ENCODE measurements around the gene TH.
"Not testable (repeated sequence)": the region's sequence is repeated elsewhere in the genome, so short reads cannot be mapped to it uniquely, and the experiment has no call there.

TH gene

GRCh38 chr11:2194877-2195755 is 23.5 kb upstream of the TH start:
- DNase-seq, result peak; percentile 56

GRCh38 chr11:2193888-2194595 is 22.4 kb upstream of the TH start:
- DNase-seq, result not testable (repeated sequence)

- DNase-seq, result no peak
Observed at GRCh38 chr11:2193099-2193887, 21.7 kb upstream of the TH start.

- DNase-seq, result no peak
Observed at GRCh38 chr11:2192435-2192834, 20.8 kb upstream of the TH start.

- no peak for DNase-seq
Observed at GRCh38 chr11:2191883-2192282, 20.3 kb upstream of the TH start.

GRCh38 chr11:2190657-2191471 is 19.2 kb upstream of the TH start:
- no peak for DNase-seq

- no peak for DNase-seq
Observed at GRCh38 chr11:2189938-2190656, 18.5 kb upstream of the TH start.

- no peak for DNase-seq
Observed at GRCh38 chr11:2188745-2189144, 17.1 kb upstream of the TH start.

GRCh38 chr11:2187280-2187707 is 15.7 kb upstream of the TH start:
- DNase-seq, result no peak

GRCh38 chr11:2186669-2187279 is 15.2 kb upstream of the TH start:
- peak; percentile 51 for DNase-seq

- no peak for DNase-seq
Observed at GRCh38 chr11:2185324-2186085, 13.9 kb upstream of the TH start.

GRCh38 chr11:2182692-2183474 is 11.3 kb upstream of the TH start:
- no peak for DNase-seq

- DNase-seq, result no peak
Observed at GRCh38 chr11:2182075-2182474, 10.5 kb upstream of the TH start.

GRCh38 chr11:2180789-2181370 is 9.3 kb upstream of the TH start:
- no peak for DNase-seq

GRCh38 chr11:2180347-2180746 is 8.7 kb upstream of the TH start:
- DNase-seq, result no peak

GRCh38 chr11:2179516-2179915 is 7.9 kb upstream of the TH start:
- DNase-seq, result no peak

GRCh38 chr11:2178906-2179494 is 7.4 kb upstream of the TH start:
- no peak for DNase-seq

- not testable (repeated sequence) for DNase-seq
Observed at GRCh38 chr11:2178055-2178773, 6.6 kb upstream of the TH start.

All from stimulated activated CD4-positive, alpha-beta T cell treated with anti-CD3 and anti-CD28 coated beads, Interleukin-4, amount 100 ng/mL, for 24 hours (primary cell).